ENCODE results near the gene GREM1.

DNA sequence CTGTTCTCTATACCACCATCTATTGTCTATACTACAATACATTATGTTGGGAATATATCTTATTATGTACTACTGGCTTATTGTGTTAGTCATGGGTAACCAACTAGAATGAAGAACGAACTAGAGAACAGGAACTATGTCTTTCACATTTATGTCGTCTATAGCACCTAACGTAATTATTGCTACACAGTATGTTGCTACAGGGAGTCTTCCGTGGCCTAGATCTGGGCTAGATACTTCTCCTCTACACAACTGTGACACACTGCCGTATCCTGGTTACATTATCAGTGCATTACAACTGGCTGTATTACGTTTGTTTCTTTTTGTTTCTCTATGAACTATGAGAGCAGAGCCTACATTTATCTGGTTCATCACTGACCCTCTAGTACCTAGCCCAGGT, 42.3 kb upstream of the GREM1 start:
- TF ChIP-seq, protein P1, sequence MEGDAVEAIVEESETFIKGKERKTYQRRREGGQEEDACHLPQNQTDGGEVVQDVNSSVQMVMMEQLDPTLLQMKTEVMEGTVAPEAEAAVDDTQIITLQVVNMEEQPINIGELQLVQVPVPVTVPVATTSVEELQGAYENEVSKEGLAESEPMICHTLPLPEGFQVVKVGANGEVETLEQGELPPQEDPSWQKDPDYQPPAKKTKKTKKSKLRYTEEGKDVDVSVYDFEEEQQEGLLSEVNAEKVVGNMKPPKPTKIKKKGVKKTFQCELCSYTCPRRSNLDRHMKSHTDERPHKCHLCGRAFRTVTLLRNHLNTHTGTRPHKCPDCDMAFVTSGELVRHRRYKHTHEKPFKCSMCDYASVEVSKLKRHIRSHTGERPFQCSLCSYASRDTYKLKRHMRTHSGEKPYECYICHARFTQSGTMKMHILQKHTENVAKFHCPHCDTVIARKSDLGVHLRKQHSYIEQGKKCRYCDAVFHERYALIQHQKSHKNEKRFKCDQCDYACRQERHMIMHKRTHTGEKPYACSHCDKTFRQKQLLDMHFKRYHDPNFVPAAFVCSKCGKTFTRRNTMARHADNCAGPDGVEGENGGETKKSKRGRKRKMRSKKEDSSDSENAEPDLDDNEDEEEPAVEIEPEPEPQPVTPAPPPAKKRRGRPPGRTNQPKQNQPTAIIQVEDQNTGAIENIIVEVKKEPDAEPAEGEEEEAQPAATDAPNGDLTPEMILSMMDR (IDR thresholded peaks at IDR 0.05; ENCODE audit: poor library complexity) = no peak
- TF ChIP-seq EZH2 (IDR thresholded peaks at IDR 0.05; ENCODE audit: borderline replicate concordance) = no peak
